Sigmoid colon (tissue), 7 donors: Measurements from ENCODE around the gene UBASH3B. TPM values are rescaled to one million over a fixed set of nuclear protein-coding genes. Genes with fewer than 3 reads are reported as not detected.

Source experiments
- DNase-seq: peaks from one replicate; pipeline ENCODE4 v3.0.0-alpha.2; 2019
- H3K27ac ChIP-seq, 4 donors: fragments of 200-600 bp; sonication (generic); one replicate each; pipeline ENCODE4 v1.5.1; 2016 to 2019; ENCODE audit warnings: mild to moderate bottlenecking in 1 of 4
- H3K27me3 ChIP-seq, 3 donors: fragments of 200-600 bp; sonication (generic); one replicate each; pipeline ENCODE4 v1.5.1; 2019; ENCODE audit warnings: mild to moderate bottlenecking in 1 of 3
- H3K36me3 ChIP-seq, 4 donors: fragments of 200-600 bp; sonication (generic); one replicate each; pipeline ENCODE4 v1.5.1; 2016 to 2019
- H3K4me1 ChIP-seq, 4 donors: fragments of 200-600 bp; sonication (generic); one replicate each; pipeline ENCODE4 v1.5.1; 2017 to 2019
- H3K4me3 ChIP-seq, 4 donors: fragments of 200-600 bp; sonication (generic); one replicate each; pipeline ENCODE4 v1.5.1; 2017 to 2019; ENCODE audit warnings: mild to moderate bottlenecking in 2 of 4, moderate library complexity in 1 of 4
- H3K9me3 ChIP-seq, 4 donors: fragments of 200-600 bp in 3 of 4; sonication (generic) in 3 of 4; one replicate each; pipeline versions ENCODE4 v1.5.1 to v1.6.1; 2013 to 2019
- EP300 ChIP-seq, 4 donors: sonication (generic); formaldehyde crosslinking; IDR thresholded peaks; one replicate each; pipeline ENCODE4 v1.6.1; 2017; ENCODE audit warnings: antibody characterized with exemption in 4 of 4
- POLR2A ChIP-seq, 2 donors: fragments of 450-650 bp; IDR thresholded peaks; one replicate each; pipeline ENCODE4 v1.6.1; 2016; ENCODE audit warnings: antibody characterized with exemption in 2 of 2, mild to moderate bottlenecking in 2 of 2, moderate library complexity in 2 of 2
- POLR2AphosphoS5 ChIP-seq, 4 donors: sonication (generic); formaldehyde crosslinking; IDR thresholded peaks; one replicate each; pipeline ENCODE4 v1.6.1; 2017; ENCODE audit warnings: antibody characterized with exemption in 4 of 4
- WGBS, 2 donors: extraction: QIAGEN DNeasy Blood & Tissue Kit; methylation state at CpG; one replicate each; pipeline ENCODE4 v1.1.7; 2013; 5-methylcytosine and 5-hydroxymethylcytosine counted together
- intact Hi-C: fragments of 100-400 bp; cut with DNase I; formaldehyde crosslinking; loops from one replicate; pipeline ENCODE4 v1.15.1; 2023
- polyA plus RNA-seq, 3 donors: library from polyadenylated mRNA; stranded (reverse); fragments of 200-250 nt; gene quantifications; one replicate each; pipeline ENCODE4 v1.2.3, GENCODE V29; 2013
- total RNA-seq, 4 donors: library from RNA; depleted of rRNA; stranded (reverse); fragments of >200 nt; gene quantifications; one replicate each; pipeline ENCODE4 v1.1.0, GENCODE V29; 2016
- TF ChIP-seq, protein P1 (sequence below), 4 experiments: fragments of 450-650 bp in 3 of 4; fragments of 200-600 bp in 1 of 4; IDR thresholded peaks; one replicate each; pipeline ENCODE4 v1.5.1; 2016 to 2019; ENCODE audit warnings: antibody characterized with exemption in 4 of 4, mild to moderate bottlenecking in 3 of 4, moderate library complexity in 2 of 4
- donor health status: healthy with polysubstance abuse.
- donor health status: Bipolar disorder and iron deficiency.
- donor health status: healthy.

Gene UBASH3B
- total and polyA plus RNA-seq, 7 donors, result 1.4 to 12.9 (median 2.1) TPM

DNA sequence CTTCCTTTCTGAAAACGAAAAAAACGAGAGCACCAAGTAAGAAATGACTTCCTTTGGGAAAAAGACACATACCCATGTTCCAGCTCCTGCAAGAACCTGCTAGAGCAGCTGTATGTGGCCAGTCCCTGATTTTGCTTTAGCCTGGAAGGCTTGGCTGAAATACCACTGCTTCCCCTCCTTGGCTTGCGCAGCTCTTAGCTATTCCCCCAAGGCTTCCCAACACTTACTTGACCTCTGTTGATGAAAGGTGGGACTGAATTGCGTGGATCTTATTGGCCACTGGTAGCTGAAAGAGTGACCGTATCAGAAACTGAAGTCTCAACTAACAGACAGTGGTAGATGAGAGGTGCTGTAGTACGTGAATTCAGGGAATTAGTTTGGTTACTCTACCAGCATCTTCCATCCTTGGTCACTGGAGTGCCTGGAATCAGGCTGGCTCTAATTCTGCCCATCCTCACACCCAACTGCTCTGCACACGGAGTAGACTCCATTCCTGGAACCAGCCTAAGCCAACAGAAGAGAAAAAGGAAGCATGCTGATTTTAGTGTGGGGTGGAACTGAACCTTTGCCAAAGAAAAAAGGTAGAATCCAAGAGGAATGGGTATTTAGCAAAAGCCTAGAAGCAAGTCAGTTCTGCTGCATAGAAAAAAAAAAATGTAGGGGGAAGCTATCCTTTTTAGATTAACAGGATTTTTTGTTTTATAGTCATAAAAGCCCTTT lies 109.0 kb downstream of the UBASH3B start:
- TF ChIP-seq POLR2AphosphoS5 (IDR thresholded peaks at IDR 0.05) (no peak), POLR2A (IDR thresholded peaks at IDR 0.05) (no peak), EP300 (IDR thresholded peaks at IDR 0.05) (no peak)
- TF ChIP-seq, protein P1, sequence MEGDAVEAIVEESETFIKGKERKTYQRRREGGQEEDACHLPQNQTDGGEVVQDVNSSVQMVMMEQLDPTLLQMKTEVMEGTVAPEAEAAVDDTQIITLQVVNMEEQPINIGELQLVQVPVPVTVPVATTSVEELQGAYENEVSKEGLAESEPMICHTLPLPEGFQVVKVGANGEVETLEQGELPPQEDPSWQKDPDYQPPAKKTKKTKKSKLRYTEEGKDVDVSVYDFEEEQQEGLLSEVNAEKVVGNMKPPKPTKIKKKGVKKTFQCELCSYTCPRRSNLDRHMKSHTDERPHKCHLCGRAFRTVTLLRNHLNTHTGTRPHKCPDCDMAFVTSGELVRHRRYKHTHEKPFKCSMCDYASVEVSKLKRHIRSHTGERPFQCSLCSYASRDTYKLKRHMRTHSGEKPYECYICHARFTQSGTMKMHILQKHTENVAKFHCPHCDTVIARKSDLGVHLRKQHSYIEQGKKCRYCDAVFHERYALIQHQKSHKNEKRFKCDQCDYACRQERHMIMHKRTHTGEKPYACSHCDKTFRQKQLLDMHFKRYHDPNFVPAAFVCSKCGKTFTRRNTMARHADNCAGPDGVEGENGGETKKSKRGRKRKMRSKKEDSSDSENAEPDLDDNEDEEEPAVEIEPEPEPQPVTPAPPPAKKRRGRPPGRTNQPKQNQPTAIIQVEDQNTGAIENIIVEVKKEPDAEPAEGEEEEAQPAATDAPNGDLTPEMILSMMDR (IDR thresholded peaks at IDR 0.05), result no peak
- Histone ChIP-seq H3K27me3 (no peaks in the 10 kb centered on the region), H3K4me1 (no peaks in the 10 kb centered on the region), H3K4me3 (no peak overlapping the region), H3K27ac (no peak overlapping the region), H3K36me3 (no peaks in the 10 kb centered on the region), H3K9me3 (no peaks in the 10 kb centered on the region)
- 81 to 83% methylated on average over 7 of the region's 7 CpGs for WGBS, 2 donors
- intact Hi-C loops, result no loop called here
- DNase-seq, result no peak

DNA sequence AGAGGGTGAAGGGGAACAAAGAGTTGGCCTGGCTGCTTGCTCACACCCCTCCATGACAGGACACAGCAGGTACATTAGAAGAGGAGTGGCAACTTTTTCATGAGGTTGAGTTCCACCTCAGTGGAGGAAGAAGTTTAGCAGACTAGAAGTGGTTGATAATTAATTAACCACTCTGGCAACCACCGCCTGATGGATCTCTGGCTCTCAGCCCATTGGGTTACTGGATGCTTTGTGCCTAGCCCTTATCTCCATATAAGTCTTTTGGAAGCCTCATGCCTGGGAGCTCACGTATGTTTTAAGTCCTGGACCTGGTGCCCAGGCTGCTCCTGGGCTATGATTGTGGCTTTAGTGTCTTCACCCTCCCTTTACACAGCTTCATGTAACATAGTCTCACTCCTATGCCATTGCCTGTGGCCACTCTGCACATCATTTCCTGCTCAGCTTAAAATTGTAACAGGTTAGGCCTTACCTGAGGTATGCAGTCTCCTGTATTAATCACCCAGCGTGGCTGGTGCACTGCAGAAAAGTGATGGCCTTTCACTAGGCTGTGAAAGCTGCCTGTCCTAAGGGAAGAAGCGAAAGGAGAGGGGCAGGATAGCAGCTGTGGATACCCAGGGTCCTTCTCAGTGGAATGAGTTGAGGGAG lies 110.1 kb downstream of the UBASH3B start:
- Histone ChIP-seq H3K27me3 (no peaks in the 10 kb centered on the region), H3K27ac (no peak overlapping the region), H3K36me3 (no peaks in the 10 kb centered on the region), H3K4me3 (no peak overlapping the region), H3K4me1 (no peaks in the 10 kb centered on the region), H3K9me3 (no peaks in the 10 kb centered on the region)
- intact Hi-C loops, result no loop called here
- TF ChIP-seq POLR2AphosphoS5 (IDR thresholded peaks at IDR 0.05) (no peak), EP300 (IDR thresholded peaks at IDR 0.05) (no peak), POLR2A (IDR thresholded peaks at IDR 0.05) (no peak)
- no peak for DNase-seq
- WGBS, 2 donors, result 65 to 85% methylated on average over 4 of the region's 4 CpGs

DNA sequence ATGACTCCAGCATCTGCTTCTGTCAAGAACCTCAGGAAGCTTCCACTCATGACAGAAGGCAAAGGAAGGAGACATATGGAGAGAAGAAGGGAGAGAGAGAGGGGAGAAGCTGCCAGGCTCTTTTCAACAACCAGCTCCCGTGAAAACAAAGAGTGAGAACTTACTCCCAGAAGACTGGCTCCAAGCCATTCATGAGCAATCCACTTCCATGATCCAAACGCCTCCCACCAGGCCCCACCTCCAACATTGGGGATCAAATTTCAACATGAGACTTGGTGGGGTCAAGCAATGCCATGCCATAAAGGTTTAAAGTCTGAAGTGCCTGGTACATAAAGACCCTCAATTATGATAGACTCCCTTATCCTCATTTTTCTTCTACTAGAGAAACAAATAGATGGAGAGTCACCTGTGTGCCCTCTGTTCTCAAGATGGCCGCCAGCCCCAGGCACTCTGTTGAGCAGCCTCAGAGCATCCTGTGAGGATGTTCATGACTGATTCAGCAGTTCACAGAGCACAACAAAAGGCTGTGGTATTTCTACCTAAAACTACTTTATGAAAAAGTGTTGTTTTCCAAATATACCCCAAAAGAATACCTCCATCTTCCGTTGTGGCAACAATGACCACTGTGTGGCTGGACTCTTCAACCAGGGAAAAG lies 113.7 kb downstream of the UBASH3B start:
- H3K27me3 ChIP-seq, result no peaks in the 10 kb centered on the region
- H3K4me3 ChIP-seq, result no peak overlapping the region
- H3K36me3 ChIP-seq, result no peaks in the 10 kb centered on the region
- no peak for TF ChIP-seq POLR2AphosphoS5 (IDR thresholded peaks at IDR 0.05)
- TF ChIP-seq POLR2A (IDR thresholded peaks at IDR 0.05), result no peak
- TF ChIP-seq, protein P1 (IDR thresholded peaks at IDR 0.05), result no peak
- no peak for TF ChIP-seq EP300 (IDR thresholded peaks at IDR 0.05)
- WGBS, 2 donors, result 68 to 76% methylated on average over 4 of the region's 4 CpGs
- no peak for DNase-seq
- no peaks in the 10 kb centered on the region for H3K9me3 ChIP-seq
- intact Hi-C loops, result no loop called here
- H3K27ac ChIP-seq, result no peak overlapping the region
- no peaks in the 10 kb centered on the region for H3K4me1 ChIP-seq

DNA sequence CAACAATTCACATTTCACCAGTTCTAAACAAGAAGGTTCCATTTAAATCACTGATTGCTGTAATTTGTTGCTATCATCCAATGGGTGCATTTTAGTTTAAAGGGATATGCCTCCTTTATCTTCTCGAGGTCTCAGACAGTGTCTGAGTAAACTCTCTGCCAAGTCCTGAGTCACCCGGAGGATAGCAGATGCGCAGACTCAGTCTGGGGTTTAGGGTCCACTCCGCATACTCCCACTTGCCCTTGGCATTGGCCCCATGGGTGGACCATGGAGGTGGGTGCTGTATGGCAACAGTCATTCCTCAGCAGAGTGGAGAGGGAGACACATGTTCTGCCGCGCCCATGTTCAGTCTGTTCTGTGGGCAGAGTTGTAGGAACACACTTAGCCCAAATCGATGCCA lies 117.4 kb downstream of the UBASH3B start:
- H3K9me3 ChIP-seq, result no peaks in the 10 kb centered on the region
- WGBS, 2 donors, result 70 to 77% methylated on average over 7 of the region's 7 CpGs
- no peak overlapping the region for H3K4me3 ChIP-seq
- no peaks in the 10 kb centered on the region for H3K27me3 ChIP-seq
- H3K27ac ChIP-seq, result no peak overlapping the region
- no peaks in the 10 kb centered on the region for H3K4me1 ChIP-seq
- DNase-seq, result no peak
- intact Hi-C loops, result no loop called here
- H3K36me3 ChIP-seq, result no peaks in the 10 kb centered on the region
- TF ChIP-seq EP300 (IDR thresholded peaks at IDR 0.05) (no peak), POLR2AphosphoS5 (IDR thresholded peaks at IDR 0.05) (no peak), POLR2A (IDR thresholded peaks at IDR 0.05) (no peak)
- TF ChIP-seq, protein P1 (IDR thresholded peaks at IDR 0.05), result no peak

DNA sequence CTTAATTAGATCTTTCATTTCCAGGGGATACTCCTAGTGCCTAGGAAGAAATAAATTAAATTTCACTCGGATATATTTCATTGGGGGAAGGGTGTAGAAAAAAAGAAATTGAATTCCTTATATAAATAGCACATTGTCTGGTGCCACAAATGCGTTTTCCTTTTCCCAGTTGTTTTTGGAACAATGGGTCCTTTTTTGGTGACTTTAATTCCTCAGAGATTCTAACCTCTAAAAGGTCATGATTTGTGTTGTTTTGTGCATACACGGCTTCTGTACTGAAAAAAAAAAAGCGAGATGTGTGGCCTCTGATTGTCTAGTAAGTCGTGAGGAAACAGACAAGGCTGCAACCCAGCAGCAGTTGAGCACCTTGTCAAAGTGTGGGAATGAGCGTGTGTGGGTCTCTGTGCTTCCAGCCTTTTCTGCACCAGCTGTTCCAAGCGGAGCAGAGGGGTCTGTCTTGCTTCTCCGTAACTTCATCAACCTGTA lies 118.3 kb downstream of the UBASH3B start:
- Histone ChIP-seq H3K27ac (no peak overlapping the region), H3K36me3 (no peaks in the 10 kb centered on the region), H3K27me3 (no peaks in the 10 kb centered on the region), H3K4me3 (no peak overlapping the region), H3K4me1 (no peaks in the 10 kb centered on the region), H3K9me3 (no peaks in the 10 kb centered on the region)
- 73 to 76% methylated on average over 8 of the region's 8 CpGs for WGBS, 2 donors
- intact Hi-C loops, result no loop called here
- no peak for TF ChIP-seq POLR2AphosphoS5 (IDR thresholded peaks at IDR 0.05)
- TF ChIP-seq, protein P1 (IDR thresholded peaks at IDR 0.05), result no peak
- TF ChIP-seq EP300 (IDR thresholded peaks at IDR 0.05), result no peak
- no peak for TF ChIP-seq POLR2A (IDR thresholded peaks at IDR 0.05)
- no peak for DNase-seq
